KMS-11 (cell line): Measurements from ENCODE around the gene POU3F3.

ENCODE experiments used
- H2AFZ ChIP-seq: fragments of 200-600 bp; sonication (generic); 2 replicates; pipeline ENCODE4 v1.6.1; 2016; ENCODE audit warnings: antibody characterized with exemption, mixed run types, low read depth
- H3K27ac ChIP-seq: fragments of 200-600 bp; sonication (generic); 2 replicates; pipeline ENCODE4 v1.6.1; 2016; ENCODE audit warnings: mild to moderate bottlenecking, mixed run types
- H3K27me3 ChIP-seq: fragments of 200-600 bp; sonication (generic); 2 replicates; pipeline ENCODE4 v1.6.1; 2017; ENCODE audit warnings: mild to moderate bottlenecking, low read depth, mixed run types, moderate library complexity; ENCODE audit not compliant: insufficient read depth
- H3K36me3 ChIP-seq: fragments of 200-600 bp; sonication (generic); 2 replicates; pipeline ENCODE4 v1.6.1; 2017; ENCODE audit warnings: mild to moderate bottlenecking, mixed run types; ENCODE audit not compliant: insufficient read depth
- H3K4me1 ChIP-seq: fragments of 200-600 bp; sonication (generic); 2 replicates; pipeline ENCODE4 v1.6.1; 2016; ENCODE audit warnings: mild to moderate bottlenecking, low read depth, mixed run types; ENCODE audit not compliant: poor library complexity, severe bottlenecking
- H3K4me2 ChIP-seq: fragments of 200-600 bp; sonication (generic); 2 replicates; pipeline ENCODE4 v1.7.0; 2016; ENCODE audit warnings: mild to moderate bottlenecking, mixed run types
- H3K4me3 ChIP-seq: fragments of 200-600 bp; sonication (generic); IDR thresholded peaks from 2 replicates; pipeline ENCODE4 v1.6.1; 2017; ENCODE audit warnings: low read depth, low read length, mixed read lengths; ENCODE audit not compliant: insufficient read depth
- H3K79me2 ChIP-seq: fragments of 200-600 bp; sonication (generic); 2 replicates; pipeline ENCODE4 v1.6.1; 2016; ENCODE audit warnings: low read depth, mixed run types; ENCODE audit not compliant: insufficient read depth
- H3K9ac ChIP-seq: fragments of 200-600 bp; sonication (generic); 2 replicates; pipeline ENCODE4 v1.6.1; 2016; ENCODE audit warnings: mild to moderate bottlenecking, mixed run types
- H4K20me1 ChIP-seq: fragments of 200-600 bp; sonication (generic); 2 replicates; pipeline ENCODE4 v1.6.1; 2016; ENCODE audit warnings: mild to moderate bottlenecking, mixed run types; ENCODE audit not compliant: insufficient read depth
- TF ChIP-seq, protein P1 (sequence below): fragments of 200-600 bp; sonication (generic); conservative IDR thresholded peaks from 2 replicates; pipeline ENCODE4 v1.6.1; 2017; ENCODE audit warnings: low read depth, mild to moderate bottlenecking, antibody characterized with exemption, low read length, moderate library complexity, mixed read lengths

POU3F3 gene

DNA sequence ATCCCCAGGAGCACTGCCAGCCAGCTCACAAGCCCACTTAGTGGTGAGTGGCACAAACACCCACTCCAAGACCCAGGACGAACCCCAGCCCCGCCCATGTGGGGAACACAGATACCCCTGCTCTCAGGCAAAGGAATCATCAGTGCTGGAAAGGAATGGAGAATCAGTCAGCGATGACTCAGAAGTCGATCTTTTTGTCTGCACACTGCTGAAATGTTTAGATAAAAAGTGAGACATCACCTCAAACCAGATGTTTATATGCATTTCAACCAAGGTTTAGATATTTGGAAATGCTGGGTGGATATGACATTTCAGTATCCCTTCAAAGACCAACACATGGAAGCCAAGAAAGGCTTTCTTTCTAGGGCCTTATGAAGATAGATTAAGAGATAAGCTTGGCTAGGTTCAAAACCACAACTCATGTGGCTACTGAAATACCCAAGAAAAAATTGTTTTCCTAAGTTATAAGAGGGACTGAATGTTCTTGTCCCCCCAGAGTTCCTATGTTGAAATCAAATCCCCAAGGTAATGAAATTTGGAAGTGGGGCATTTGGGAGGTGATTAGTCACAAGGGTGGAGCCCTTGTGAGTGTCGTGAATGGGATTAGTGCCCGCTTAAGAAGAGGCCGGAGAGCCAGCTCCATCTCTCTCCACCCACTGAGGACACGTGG lies 43.7 kb downstream of the POU3F3 start:
- TF ChIP-seq, protein P1, sequence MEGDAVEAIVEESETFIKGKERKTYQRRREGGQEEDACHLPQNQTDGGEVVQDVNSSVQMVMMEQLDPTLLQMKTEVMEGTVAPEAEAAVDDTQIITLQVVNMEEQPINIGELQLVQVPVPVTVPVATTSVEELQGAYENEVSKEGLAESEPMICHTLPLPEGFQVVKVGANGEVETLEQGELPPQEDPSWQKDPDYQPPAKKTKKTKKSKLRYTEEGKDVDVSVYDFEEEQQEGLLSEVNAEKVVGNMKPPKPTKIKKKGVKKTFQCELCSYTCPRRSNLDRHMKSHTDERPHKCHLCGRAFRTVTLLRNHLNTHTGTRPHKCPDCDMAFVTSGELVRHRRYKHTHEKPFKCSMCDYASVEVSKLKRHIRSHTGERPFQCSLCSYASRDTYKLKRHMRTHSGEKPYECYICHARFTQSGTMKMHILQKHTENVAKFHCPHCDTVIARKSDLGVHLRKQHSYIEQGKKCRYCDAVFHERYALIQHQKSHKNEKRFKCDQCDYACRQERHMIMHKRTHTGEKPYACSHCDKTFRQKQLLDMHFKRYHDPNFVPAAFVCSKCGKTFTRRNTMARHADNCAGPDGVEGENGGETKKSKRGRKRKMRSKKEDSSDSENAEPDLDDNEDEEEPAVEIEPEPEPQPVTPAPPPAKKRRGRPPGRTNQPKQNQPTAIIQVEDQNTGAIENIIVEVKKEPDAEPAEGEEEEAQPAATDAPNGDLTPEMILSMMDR = no peak
- Histone ChIP-seq H3K79me2 (no peaks in the 10 kb centered on the region), H2AFZ (no peak overlapping the region), H3K9ac (no peak overlapping the region), H4K20me1 (no peaks in the 10 kb centered on the region), H3K27me3 (no peaks in the 10 kb centered on the region), H3K27ac (no peak overlapping the region), H3K4me3 (no peak overlapping the region), H3K36me3 (no peaks in the 10 kb centered on the region), H3K4me2 (no peak overlapping the region), H3K4me1 (no peaks in the 10 kb centered on the region)

DNA sequence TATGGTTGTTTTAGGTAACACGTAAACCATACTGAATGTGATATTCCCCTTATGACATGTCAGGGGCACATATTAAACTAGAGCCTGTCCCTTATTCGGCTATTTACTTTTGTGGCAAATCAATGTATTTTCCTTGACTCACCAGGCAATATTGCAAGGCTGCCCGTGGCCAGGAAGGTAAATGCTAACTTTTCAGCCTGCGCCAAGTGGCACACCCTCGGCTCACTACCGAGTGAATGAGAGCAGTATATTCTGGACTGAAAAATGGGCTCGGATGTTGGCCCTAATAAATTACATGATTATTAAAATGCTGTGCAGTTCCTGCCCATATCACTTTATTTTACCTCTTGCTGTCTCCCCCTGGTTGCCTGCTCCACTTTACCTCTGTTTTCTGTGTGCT lies 46.7 kb downstream of the POU3F3 start:
- H3K36me3 ChIP-seq = no peaks in the 10 kb centered on the region
- no peak overlapping the region for H3K4me2 ChIP-seq
- H3K9ac ChIP-seq = no peak overlapping the region
- H3K4me3 ChIP-seq = no peak overlapping the region
- no peaks in the 10 kb centered on the region for H3K27me3 ChIP-seq
- H3K79me2 ChIP-seq = no peaks in the 10 kb centered on the region
- no peaks in the 10 kb centered on the region for H3K4me1 ChIP-seq
- no peak overlapping the region for H3K27ac ChIP-seq
- H2AFZ ChIP-seq = no peak overlapping the region
- TF ChIP-seq, protein P1 = no peak
- H4K20me1 ChIP-seq = no peaks in the 10 kb centered on the region

DNA sequence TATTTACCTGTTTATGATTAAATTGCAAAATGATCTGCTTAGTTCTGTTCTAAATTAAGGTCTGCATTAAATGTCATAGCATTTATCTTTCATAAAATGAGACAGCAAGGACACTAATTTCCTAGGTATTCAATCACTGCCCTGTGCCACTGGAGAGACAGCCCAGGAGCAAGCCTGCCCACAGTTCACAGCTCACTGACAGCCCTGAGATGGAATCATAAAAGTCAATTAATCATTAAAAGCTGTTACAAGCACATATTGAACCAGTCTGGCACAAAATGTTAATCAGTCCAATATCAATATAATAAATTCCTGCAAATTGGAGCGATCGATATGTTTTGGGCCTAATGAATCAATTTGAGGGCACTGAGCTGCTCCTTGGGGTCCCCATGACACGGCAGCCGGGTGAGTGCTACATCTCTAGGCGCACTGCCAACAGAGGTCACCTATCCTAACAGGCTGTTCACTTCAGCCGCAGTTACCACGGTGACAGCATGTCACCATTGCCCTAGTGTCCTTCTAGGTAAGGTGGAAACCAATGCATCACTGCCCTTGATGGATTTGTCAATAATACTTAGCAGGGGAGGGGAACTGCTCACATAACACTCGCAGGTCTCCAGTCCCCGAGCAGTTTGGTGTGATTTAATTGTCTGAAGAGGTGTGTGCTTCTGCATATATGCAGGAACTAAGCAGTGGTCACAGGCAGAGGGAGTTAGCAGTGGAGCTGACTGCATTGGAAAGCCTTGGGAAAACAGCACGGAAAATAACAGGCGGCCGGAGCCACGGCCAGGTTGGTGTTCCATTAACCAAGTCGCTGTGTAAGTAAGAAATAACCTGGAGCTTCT lies 47.3 kb downstream of the POU3F3 start:
- no peaks in the 10 kb centered on the region for H3K4me1 ChIP-seq
- no peak overlapping the region for H3K4me2 ChIP-seq
- H3K27me3 ChIP-seq = no peaks in the 10 kb centered on the region
- no peak overlapping the region for H3K9ac ChIP-seq
- H4K20me1 ChIP-seq = no peaks in the 10 kb centered on the region
- H3K79me2 ChIP-seq = no peaks in the 10 kb centered on the region
- H3K36me3 ChIP-seq = no peaks in the 10 kb centered on the region
- TF ChIP-seq, protein P1 = no peak
- no peak overlapping the region for H3K4me3 ChIP-seq
- no peak overlapping the region for H2AFZ ChIP-seq
- no peak overlapping the region for H3K27ac ChIP-seq

DNA sequence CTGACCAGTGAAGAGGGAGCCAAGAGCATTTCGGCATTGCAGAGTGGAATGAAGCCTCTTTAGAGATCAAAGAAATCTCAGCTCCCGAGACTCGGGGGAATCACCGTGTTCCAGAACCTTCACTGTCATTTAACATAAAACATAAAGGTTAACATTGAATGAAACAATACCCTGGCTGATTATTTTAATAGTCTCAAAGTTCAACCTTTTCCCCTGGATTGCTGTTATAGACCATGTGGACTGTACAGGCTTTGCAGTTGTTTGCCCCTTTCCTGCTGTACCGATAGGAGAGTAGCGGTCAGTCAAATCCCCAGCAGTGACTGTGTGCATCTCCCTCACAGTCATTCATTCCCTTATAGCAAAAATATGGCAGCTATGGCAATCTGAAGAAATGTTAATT lies 48.4 kb downstream of the POU3F3 start:
- no peak overlapping the region for H2AFZ ChIP-seq
- H3K36me3 ChIP-seq = no peaks in the 10 kb centered on the region
- no peaks in the 10 kb centered on the region for H3K4me1 ChIP-seq
- no peaks in the 10 kb centered on the region for H4K20me1 ChIP-seq
- no peaks in the 10 kb centered on the region for H3K79me2 ChIP-seq
- H3K4me3 ChIP-seq = no peak overlapping the region
- H3K4me2 ChIP-seq = no peak overlapping the region
- H3K9ac ChIP-seq = no peak overlapping the region
- TF ChIP-seq, protein P1 = no peak
- H3K27me3 ChIP-seq = no peaks in the 10 kb centered on the region
- no peak overlapping the region for H3K27ac ChIP-seq
